ENCODE data around the gene NCOA3.
"Not testable (repeated sequence)": the region's sequence is repeated elsewhere in the genome, so short reads cannot be mapped to it uniquely, and the experiment has no call there.

Gene NCOA3

GRCh38 chr20:47540443-47541354 lies 39.0 kb downstream of the NCOA3 start:
- DNase-seq (ENCODE audit: low spot score): peak; percentile 26

GRCh38 chr20:47541355-47541922 lies 39.8 kb downstream of the NCOA3 start:
- DNase-seq (ENCODE audit: low spot score): no peak

GRCh38 chr20:47543006-47543431 lies 41.3 kb downstream of the NCOA3 start:
- DNase-seq (ENCODE audit: low spot score): peak; percentile 36

GRCh38 chr20:47544240-47544639 lies 42.6 kb downstream of the NCOA3 start:
- peak; percentile 28 for DNase-seq (ENCODE audit: low spot score)

GRCh38 chr20:47544852-47545251 lies 43.2 kb downstream of the NCOA3 start:
- DNase-seq (ENCODE audit: low spot score): no peak

GRCh38 chr20:47545499-47545898 lies 43.8 kb downstream of the NCOA3 start:
- DNase-seq (ENCODE audit: low spot score): no peak

GRCh38 chr20:47546184-47547033 lies 44.7 kb downstream of the NCOA3 start:
- DNase-seq (ENCODE audit: low spot score): peak; percentile 49

GRCh38 chr20:47547034-47547387 lies 45.3 kb downstream of the NCOA3 start:
- no peak for DNase-seq (ENCODE audit: low spot score)

GRCh38 chr20:47549671-47550070 lies 48.0 kb downstream of the NCOA3 start:
- DNase-seq (ENCODE audit: low spot score): no peak

GRCh38 chr20:47551222-47551621 lies 49.5 kb downstream of the NCOA3 start:
- DNase-seq (ENCODE audit: low spot score): no peak

- no peak for DNase-seq (ENCODE audit: low spot score)
Observed at GRCh38 chr20:47551841-47552240, 50.2 kb downstream of the NCOA3 start.

- no peak for DNase-seq (ENCODE audit: low spot score)
Observed at GRCh38 chr20:47552996-47553395, 51.3 kb downstream of the NCOA3 start.

- not testable (repeated sequence) for DNase-seq (ENCODE audit: low spot score)
Observed at GRCh38 chr20:47553594-47554235, 52.0 kb downstream of the NCOA3 start.

- not testable (repeated sequence) for DNase-seq (ENCODE audit: low spot score)
Observed at GRCh38 chr20:47554283-47554682, 52.6 kb downstream of the NCOA3 start.

- DNase-seq (ENCODE audit: low spot score): no peak
Observed at GRCh38 chr20:47557218-47557617, 55.5 kb downstream of the NCOA3 start.

GRCh38 chr20:47557791-47558190 lies 56.1 kb downstream of the NCOA3 start:
- DNase-seq (ENCODE audit: low spot score): no peak

GRCh38 chr20:47558295-47559066 lies 56.8 kb downstream of the NCOA3 start:
- no peak for DNase-seq (ENCODE audit: low spot score)

- DNase-seq (ENCODE audit: low spot score): no peak
Observed at GRCh38 chr20:47559141-47559540, 57.5 kb downstream of the NCOA3 start.

- no peak for DNase-seq (ENCODE audit: low spot score)
Observed at GRCh38 chr20:47561180-47561579, 59.5 kb downstream of the NCOA3 start.

GRCh38 chr20:47561603-47562583 lies 60.2 kb downstream of the NCOA3 start:
- no peak for DNase-seq (ENCODE audit: low spot score)

Data from AG08396 (cell line).